GM13976 (cell line): Measurements from ENCODE around the gene SP140.
A peak's percentile ranks its signal among the peaks of the same experiment; 100 is the strongest.

ENCODE experiments used
- DNase-seq: peaks from one replicate; pipeline ENCODE4 v3.0.0; 2012; ENCODE audit warnings: low spot score
- in situ Hi-C: fragments of 300-500 bp; cut with MboI; formaldehyde crosslinking; loops from one replicate; pipeline ENCODE4 v1.12.0; 2022; ENCODE audit warnings: low sequenced_read_pairs, mixed read lengths, inconsistent platforms; ENCODE audit not compliant: unreplicated experiment
- TF ChIP-seq, protein P1 (sequence below): IDR thresholded peaks from 2 replicates; pipeline ENCODE4 v1.5.1; 2012; ENCODE audit warnings: borderline replicate concordance, mild to moderate bottlenecking; ENCODE audit not compliant: insufficient read depth; ENCODE audit errors: extremely low read depth, missing control alignments, control extremely low read depth

SP140 gene

DNA sequence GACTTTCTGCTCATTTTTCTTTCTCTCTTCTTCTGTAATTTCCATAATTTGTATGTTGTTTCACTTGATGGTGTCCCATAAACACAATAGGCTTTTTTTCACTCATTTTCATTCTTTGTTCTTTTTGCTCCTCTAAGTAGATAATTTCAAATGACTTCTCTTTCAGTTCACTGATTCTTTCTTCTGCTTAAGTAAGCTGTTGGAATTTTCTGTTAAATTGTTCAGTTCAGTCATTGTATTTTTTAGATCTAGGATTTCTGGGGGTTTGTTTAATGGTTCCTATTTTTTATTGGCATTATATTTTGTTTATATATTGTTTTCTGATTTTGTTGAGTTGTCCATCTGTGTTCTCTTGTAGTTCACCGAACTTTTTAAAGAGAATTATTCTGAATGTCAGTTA is 120.9 kb downstream of the SP140 start:
- in situ Hi-C loops: no loop called here
- TF ChIP-seq, protein P1, sequence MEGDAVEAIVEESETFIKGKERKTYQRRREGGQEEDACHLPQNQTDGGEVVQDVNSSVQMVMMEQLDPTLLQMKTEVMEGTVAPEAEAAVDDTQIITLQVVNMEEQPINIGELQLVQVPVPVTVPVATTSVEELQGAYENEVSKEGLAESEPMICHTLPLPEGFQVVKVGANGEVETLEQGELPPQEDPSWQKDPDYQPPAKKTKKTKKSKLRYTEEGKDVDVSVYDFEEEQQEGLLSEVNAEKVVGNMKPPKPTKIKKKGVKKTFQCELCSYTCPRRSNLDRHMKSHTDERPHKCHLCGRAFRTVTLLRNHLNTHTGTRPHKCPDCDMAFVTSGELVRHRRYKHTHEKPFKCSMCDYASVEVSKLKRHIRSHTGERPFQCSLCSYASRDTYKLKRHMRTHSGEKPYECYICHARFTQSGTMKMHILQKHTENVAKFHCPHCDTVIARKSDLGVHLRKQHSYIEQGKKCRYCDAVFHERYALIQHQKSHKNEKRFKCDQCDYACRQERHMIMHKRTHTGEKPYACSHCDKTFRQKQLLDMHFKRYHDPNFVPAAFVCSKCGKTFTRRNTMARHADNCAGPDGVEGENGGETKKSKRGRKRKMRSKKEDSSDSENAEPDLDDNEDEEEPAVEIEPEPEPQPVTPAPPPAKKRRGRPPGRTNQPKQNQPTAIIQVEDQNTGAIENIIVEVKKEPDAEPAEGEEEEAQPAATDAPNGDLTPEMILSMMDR: no peak
- no peak for DNase-seq

DNA sequence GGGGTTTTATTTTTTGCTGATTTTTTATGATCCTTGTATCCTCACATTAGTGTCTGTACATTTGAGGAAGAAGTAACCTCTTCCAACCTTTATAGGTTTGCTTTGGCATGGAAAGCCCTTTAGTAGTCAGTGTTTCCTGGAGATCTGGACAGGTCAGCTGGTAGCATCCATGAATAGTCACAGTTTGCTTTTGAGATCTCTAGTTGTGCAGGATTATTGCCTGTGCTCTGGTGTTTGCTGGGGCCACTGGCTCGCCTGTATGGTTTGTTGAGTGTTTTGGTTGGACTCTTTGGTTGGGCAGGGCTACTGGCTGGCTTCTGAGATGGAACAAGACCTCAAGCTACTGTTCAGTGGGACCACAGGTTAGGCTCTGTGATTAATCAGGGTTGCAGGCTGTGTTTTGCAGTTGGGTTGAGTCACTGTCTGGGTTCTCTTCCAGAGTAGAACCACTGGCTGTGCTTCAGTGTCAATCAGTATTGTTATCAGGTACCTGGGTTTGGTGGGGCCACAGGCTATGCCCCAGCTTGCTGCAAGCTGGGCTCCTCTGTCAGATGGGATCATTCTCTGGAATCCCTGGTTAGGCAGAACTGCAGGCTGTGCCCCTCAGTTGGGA is 121.5 kb downstream of the SP140 start:
- in situ Hi-C loops: no loop called here
- DNase-seq: no peak
- TF ChIP-seq, protein P1: no peak

DNA sequence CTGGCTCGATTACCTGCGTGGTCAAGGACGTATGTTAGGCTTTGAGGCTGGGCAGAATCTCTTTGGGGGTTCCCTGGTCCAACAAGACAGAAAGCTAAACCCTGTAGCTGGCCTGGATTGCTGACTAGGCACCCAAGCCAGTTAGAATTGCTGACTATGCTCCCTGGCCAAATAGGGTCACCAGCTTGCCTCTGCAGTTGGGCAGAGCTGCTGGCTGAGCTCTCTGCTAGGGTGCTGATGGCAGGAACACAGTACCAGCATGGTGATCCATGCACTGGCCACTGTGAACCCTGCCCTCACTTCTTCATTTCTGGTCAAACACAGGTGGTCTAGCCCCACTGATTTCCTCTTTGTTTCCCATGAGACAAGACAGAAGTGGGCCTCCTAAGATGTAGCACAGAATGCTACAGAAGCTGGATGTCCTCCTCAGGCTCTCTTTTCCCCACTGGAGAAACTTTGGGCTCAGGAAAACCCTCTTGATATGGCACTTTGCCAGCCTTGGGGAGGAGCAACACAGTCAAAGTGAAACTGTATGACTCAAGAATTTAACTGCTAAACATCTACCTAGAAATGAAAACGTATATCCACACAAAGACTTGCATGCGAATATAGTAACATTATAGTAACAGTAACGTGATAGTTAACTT is 122.2 kb downstream of the SP140 start:
- in situ Hi-C loops: no loop called here
- peak; percentile 33 for DNase-seq
- TF ChIP-seq, protein P1: no peak

DNA sequence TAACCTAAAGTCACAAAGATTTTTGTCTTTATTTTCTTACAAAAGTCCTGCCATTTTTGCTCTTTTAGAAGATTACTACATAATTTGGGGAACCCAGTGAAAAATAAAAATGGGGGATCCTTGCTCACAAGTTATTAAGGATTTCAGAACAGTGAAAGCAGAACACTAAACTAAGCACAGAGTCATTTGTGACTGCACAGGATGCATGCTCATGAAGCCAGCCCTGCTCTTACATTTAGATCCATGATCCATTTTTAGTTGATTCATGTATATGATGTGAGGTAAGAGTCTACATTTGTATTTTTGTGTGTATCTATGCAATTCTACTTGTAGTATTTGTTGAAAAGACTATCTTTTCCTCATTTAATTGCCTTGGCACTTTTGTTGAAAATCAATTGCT is 123.3 kb downstream of the SP140 start:
- in situ Hi-C loops: no loop called here
- no peak for DNase-seq
- TF ChIP-seq, protein P1: no peak

DNA sequence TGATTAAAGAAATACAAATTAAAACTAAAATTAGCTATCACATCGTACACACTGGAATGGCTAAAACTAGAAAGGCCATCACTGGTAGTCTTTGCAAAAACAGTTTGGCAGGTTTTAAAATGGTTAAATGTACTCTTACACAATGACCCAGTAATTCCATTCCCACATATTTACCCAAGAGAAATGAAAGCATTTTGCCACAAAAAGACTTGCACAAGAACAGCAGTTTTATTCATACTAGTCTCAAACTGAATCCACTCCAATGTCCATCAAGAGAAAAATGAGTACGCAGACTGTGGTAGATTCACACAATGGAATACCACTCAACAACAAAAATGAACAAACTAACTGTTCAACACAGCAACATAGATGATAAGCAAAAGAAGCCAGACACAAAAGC is 130.5 kb downstream of the SP140 start:
- DNase-seq: no peak
- in situ Hi-C loops: no loop called here
- TF ChIP-seq, protein P1: no peak

DNA sequence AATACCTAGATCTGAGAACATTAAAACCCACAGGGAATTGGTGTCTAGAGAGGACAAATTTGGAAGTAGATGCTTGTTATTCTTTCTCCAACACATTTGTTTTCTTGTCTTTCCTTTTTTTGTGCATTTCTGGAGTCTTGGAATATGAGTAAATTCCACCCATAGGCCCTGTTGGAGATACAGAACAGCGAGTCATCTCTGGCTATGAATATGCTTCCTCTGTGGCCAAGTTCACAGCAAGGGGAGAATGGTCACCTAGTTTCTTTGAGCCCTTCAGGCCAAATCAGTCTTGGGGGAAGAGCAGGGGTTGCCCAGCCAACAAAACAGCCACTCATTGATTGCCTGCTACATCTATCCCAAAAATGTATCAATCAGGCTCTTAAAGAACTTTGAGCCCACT is 132.8 kb downstream of the SP140 start:
- TF ChIP-seq, protein P1: no peak
- in situ Hi-C loops: no loop called here
- no peak for DNase-seq
